Neuronal stem cell (in vitro differentiated cells): ENCODE results near the gene UGT2B15.
"Not testable (repeated sequence)": the region's sequence is repeated elsewhere in the genome, so short reads cannot be mapped to it uniquely, and the experiment has no call there.

Source experiments
- DNase-seq: peaks from one replicate; pipeline ENCODE4 v3.0.0-alpha.2; 2013; ENCODE audit warnings: low spot score
- H2AFZ ChIP-seq: one replicate; pipeline ENCODE4 v1.6.1; 2013; ENCODE audit warnings: mild to moderate bottlenecking, low read length, inconsistent platforms
- H2AK5ac ChIP-seq: 2 replicates; pipeline ENCODE4 v1.6.1; 2013; ENCODE audit warnings: low read depth, mild to moderate bottlenecking, inconsistent platforms, low read length, moderate library complexity, mixed read lengths
- H2BK120ac ChIP-seq: 2 replicates; pipeline ENCODE4 v1.6.1; 2013; ENCODE audit warnings: low read depth, mild to moderate bottlenecking, inconsistent platforms, low read length, moderate library complexity, mixed read lengths
- H2BK12ac ChIP-seq: one replicate; pipeline ENCODE4 v1.6.1; 2013; ENCODE audit warnings: low read length, inconsistent platforms
- H2BK15ac ChIP-seq: 2 replicates; pipeline ENCODE4 v1.6.1; 2013; ENCODE audit warnings: mild to moderate bottlenecking, low read length, inconsistent platforms, mixed read lengths
- H2BK5ac ChIP-seq: one replicate; pipeline ENCODE4 v1.6.1; 2013; ENCODE audit warnings: inconsistent platforms, mild to moderate bottlenecking, low read length, moderate library complexity
- H3K14ac ChIP-seq: one replicate; pipeline ENCODE4 v1.6.1; 2013; ENCODE audit warnings: low read length, inconsistent platforms
- H3K18ac ChIP-seq: 2 replicates; pipeline ENCODE4 v1.6.1; 2013; ENCODE audit warnings: low read length, inconsistent platforms
- H3K23ac ChIP-seq: 2 replicates; pipeline ENCODE4 v1.6.1; 2013; ENCODE audit warnings: low read depth, mild to moderate bottlenecking, mixed read lengths, low read length, inconsistent platforms; ENCODE audit not compliant: poor library complexity
- H3K27ac ChIP-seq: replicated peaks from 3 replicates; pipeline ENCODE4 v1.5.1; 2013; ENCODE audit warnings: low read length, inconsistent platforms
- H3K27me3 ChIP-seq, 3 experiments: 2 replicates each; pipeline ENCODE4 v1.6.1; 2013; ENCODE audit warnings: low read length in 3 of 3, mild to moderate bottlenecking in 2 of 3, inconsistent platforms in 1 of 3, low read depth in 1 of 3, mixed read lengths in 1 of 3, moderate library complexity in 1 of 3; ENCODE audit not compliant: control insufficient read depth in 3 of 3, insufficient read depth in 3 of 3
- H3K36me3 ChIP-seq, 2 donors: replicated peaks in 1 of 2; 2 replicates each; pipeline ENCODE4 v1.6.1; 2013; ENCODE audit warnings: low read length in 2 of 2; ENCODE audit not compliant: control insufficient read depth in 2 of 2, insufficient read depth in 2 of 2
- H3K4ac ChIP-seq: 2 replicates; pipeline ENCODE4 v1.6.1; 2013; ENCODE audit warnings: inconsistent platforms, mild to moderate bottlenecking, low read length, moderate library complexity
- H3K4me1 ChIP-seq, 2 donors: 1 replicate in 1 of 2; 2 replicates in 1 of 2; pipeline ENCODE4 v1.6.1; 2013; ENCODE audit warnings: low read length in 2 of 2, low read depth in 1 of 2; ENCODE audit not compliant: control insufficient read depth in 2 of 2, insufficient read depth in 1 of 2
- H3K4me2 ChIP-seq: one replicate; pipeline ENCODE4 v1.6.1; 2013; ENCODE audit warnings: mild to moderate bottlenecking, low read length, inconsistent platforms; ENCODE audit not compliant: insufficient read depth, poor library complexity, severe bottlenecking
- H3K4me3 ChIP-seq, 2 donors: 2 replicates each; pipeline ENCODE4 v1.5.1; 2013; ENCODE audit warnings: low read length in 2 of 2, mild to moderate bottlenecking in 2 of 2, inconsistent platforms in 1 of 2, moderate library complexity in 1 of 2
- H3K79me1 ChIP-seq: one replicate; pipeline ENCODE4 v1.6.1; 2013; ENCODE audit warnings: low read depth, mild to moderate bottlenecking, inconsistent platforms, low read length, moderate library complexity
- H3K9ac ChIP-seq: one replicate; pipeline ENCODE4 v1.6.1; 2013; ENCODE audit warnings: mild to moderate bottlenecking, low read depth, low read length, inconsistent platforms; ENCODE audit not compliant: poor library complexity
- H3K9me3 ChIP-seq, 2 donors: replicated peaks in 1 of 2; 2 replicates each; pipeline versions ENCODE3 to v1.6.1; 2013; ENCODE audit warnings: low read length in 2 of 2, mild to moderate bottlenecking in 2 of 2, inconsistent platforms in 1 of 2, low read depth in 1 of 2, mixed read lengths in 1 of 2, moderate library complexity in 1 of 2; ENCODE audit not compliant: control insufficient read depth in 2 of 2, insufficient read depth in 1 of 2
- H4K8ac ChIP-seq: one replicate; pipeline ENCODE4 v1.6.1; 2013; ENCODE audit warnings: low read depth, mild to moderate bottlenecking, inconsistent platforms, low read length, moderate library complexity
- H4K91ac ChIP-seq: one replicate; pipeline ENCODE4 v1.6.1; 2013; ENCODE audit warnings: low read length, low read depth, mild to moderate bottlenecking, inconsistent platforms; ENCODE audit not compliant: poor library complexity
- WGBS, 2 donors: extraction: QIAGEN DNeasy Blood & Tissue Kit; methylation state at CpG; one replicate each; pipeline ENCODE4 v1.1.7; 2013; ENCODE audit warnings: missing lambda C conversion rate in 2 of 2, mixed read lengths in 1 of 2; ENCODE audit not compliant: insufficient read length in 2 of 2, insufficient replicate concordance in 1 of 2; ENCODE audit errors: extremely low coverage in 2 of 2; 5-methylcytosine and 5-hydroxymethylcytosine counted together

The UGT2B15 gene

DNA sequence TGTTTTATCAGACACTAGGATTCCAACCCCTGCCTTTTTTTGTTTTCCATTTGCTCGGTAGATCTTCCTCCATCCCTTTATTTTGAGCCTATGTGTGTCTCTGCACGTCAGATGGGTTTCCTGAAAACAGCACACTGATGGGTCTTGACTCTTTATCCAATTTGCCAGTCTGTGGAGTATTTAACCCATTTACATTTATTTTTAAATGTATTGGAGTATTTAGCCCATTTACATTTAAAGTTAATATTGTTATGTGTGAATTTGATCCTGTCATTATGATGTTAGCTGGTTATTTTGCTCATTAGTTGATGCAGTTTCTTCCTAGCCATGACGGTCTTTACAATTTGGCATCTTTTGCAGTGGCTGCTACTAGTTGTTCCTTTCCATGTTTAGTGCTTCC lies 10.8 kb upstream of the UGT2B15 start:
- not testable (repeated sequence) for H2BK120ac ChIP-seq, H3K18ac ChIP-seq, H2AFZ ChIP-seq, H4K91ac ChIP-seq, H3K23ac ChIP-seq, H3K4me3 ChIP-seq, H3K4me1 ChIP-seq, H3K79me1 ChIP-seq, H4K8ac ChIP-seq, H2BK15ac ChIP-seq, H3K9me3 ChIP-seq, DNase-seq, H3K14ac ChIP-seq, H3K36me3 ChIP-seq, H2BK12ac ChIP-seq, H3K9ac ChIP-seq, H3K4me2 ChIP-seq, H3K4ac ChIP-seq, H3K27me3 ChIP-seq, H3K27ac ChIP-seq, H2AK5ac ChIP-seq, H2BK5ac ChIP-seq
- no CpG with 5 or more reads among the region's 3 CpGs for WGBS, 2 donors

DNA sequence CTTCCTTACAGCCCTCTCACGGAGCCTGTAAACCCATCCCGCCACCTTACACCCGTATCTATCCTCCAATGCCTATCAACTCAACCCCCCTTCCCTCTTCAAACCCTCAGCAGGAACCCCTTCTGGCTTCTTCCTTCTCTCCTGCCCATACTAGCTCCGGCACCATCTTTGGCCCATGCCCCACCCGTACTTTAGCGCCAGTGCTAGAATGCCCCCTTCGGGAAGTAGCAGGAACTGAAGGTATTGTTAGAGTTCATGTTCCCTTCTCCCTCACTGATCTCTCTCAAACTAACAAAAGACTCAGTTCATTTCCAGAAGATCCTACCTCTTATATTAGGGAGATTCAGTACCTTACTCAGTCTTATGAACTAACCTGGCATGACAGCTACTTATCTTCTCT lies 2.7 kb upstream of the UGT2B15 start:
- no peak overlapping the region for H3K9ac ChIP-seq
- no peaks in the 10 kb centered on the region for H3K4me1 ChIP-seq
- no peak overlapping the region for H2AK5ac ChIP-seq
- no peak overlapping the region for H2BK120ac ChIP-seq
- no peaks in the 10 kb centered on the region for H3K36me3 ChIP-seq
- H2BK15ac ChIP-seq = no peak overlapping the region
- 100% methylated on average over 2 of the region's 7 CpGs; no CpG with 5 or more reads in 1 of the 2 donors for WGBS, 2 donors
- no peak overlapping the region for H3K4me3 ChIP-seq
- H2AFZ ChIP-seq = no peak overlapping the region
- no peak overlapping the region for H3K14ac ChIP-seq
- H3K27ac ChIP-seq = no peak overlapping the region
- no peak overlapping the region for H4K91ac ChIP-seq
- no peak overlapping the region for H3K4me2 ChIP-seq
- H3K27me3 ChIP-seq = no peaks in the 10 kb centered on the region
- H4K8ac ChIP-seq = no peak overlapping the region
- H3K9me3 ChIP-seq = no peaks in the 10 kb centered on the region
- no peak overlapping the region for H2BK12ac ChIP-seq
- H3K23ac ChIP-seq = no peak overlapping the region
- H3K18ac ChIP-seq = no peak overlapping the region
- DNase-seq = no peak
- no peak overlapping the region for H3K4ac ChIP-seq
- no peaks in the 10 kb centered on the region for H3K79me1 ChIP-seq
- H2BK5ac ChIP-seq = no peak overlapping the region

DNA sequence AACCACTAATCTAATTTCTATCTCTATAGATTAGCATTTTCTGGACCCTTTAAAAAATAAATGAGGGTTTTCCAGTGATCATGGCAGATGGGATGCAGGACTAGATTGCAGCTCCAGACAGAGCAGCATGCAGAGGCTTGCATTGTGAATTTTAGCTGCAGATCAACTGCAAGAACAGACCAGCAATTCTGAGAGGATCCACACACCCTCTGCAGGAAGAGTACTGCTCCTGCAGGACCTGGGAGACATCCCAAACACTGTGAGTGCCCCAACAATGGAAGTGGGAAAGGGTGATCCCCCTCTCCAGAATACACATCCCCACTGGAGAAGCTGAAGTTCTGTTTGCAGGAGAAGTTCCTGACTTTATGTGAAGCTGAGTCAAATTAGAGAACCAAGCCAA lies 765 bp upstream of the UGT2B15 start:
- DNase-seq, H2BK5ac ChIP-seq, H3K4me2 ChIP-seq, H2BK12ac ChIP-seq, H3K18ac ChIP-seq, H3K27me3 ChIP-seq, H2BK120ac ChIP-seq, H2AFZ ChIP-seq, H3K14ac ChIP-seq, H2AK5ac ChIP-seq, H3K79me1 ChIP-seq, H2BK15ac ChIP-seq, H3K4ac ChIP-seq, H3K36me3 ChIP-seq, H3K23ac ChIP-seq, H4K8ac ChIP-seq, H3K9ac ChIP-seq, H3K4me3 ChIP-seq, H3K27ac ChIP-seq, H4K91ac ChIP-seq, H3K4me1 ChIP-seq, H3K9me3 ChIP-seq: not testable (repeated sequence)

DNA sequence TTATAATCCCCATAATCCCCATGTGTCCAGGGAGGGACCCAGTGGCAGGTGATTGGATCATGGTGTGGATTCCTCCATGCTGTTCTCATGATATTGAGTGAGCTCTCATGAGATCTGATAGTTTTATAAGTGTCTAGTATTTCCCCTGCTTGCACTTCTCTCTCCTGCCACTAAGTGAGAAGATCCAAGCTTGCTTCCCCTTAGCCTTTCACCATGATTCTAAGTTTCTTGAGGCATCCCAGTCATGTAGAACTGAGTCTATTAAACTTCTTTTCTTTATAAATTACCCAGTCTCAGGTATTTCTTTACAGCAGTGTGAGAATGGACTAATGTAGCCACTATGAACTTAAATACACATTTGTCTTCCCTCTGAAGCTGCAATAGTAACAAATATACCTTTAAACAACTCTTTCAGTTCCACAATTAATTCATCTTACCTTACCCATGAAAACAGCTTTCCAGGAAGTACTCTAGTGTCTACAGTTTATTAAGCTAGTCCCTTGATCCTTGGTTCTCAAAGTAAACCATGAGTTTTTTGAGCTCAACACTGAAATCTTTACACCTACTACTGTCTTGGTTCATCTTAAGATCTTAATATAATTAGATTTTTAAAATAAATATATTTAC lies 1.8 kb downstream of the UGT2B15 start:
- H3K4me2 ChIP-seq, H3K4ac ChIP-seq, H3K14ac ChIP-seq, H2BK120ac ChIP-seq, H3K23ac ChIP-seq, H3K18ac ChIP-seq, H2BK12ac ChIP-seq, H3K79me1 ChIP-seq, H2BK5ac ChIP-seq, H3K27ac ChIP-seq, H3K4me1 ChIP-seq, DNase-seq, H3K9me3 ChIP-seq, H3K27me3 ChIP-seq, H2BK15ac ChIP-seq, H4K8ac ChIP-seq, H2AK5ac ChIP-seq, H3K4me3 ChIP-seq, H3K9ac ChIP-seq, H3K36me3 ChIP-seq, H4K91ac ChIP-seq, H2AFZ ChIP-seq: not testable (repeated sequence)
